ENCODE measurements around the gene FCHO2.
A peak's percentile ranks its signal among the peaks of the same experiment; 100 is the strongest.

FCHO2 gene

DNA sequence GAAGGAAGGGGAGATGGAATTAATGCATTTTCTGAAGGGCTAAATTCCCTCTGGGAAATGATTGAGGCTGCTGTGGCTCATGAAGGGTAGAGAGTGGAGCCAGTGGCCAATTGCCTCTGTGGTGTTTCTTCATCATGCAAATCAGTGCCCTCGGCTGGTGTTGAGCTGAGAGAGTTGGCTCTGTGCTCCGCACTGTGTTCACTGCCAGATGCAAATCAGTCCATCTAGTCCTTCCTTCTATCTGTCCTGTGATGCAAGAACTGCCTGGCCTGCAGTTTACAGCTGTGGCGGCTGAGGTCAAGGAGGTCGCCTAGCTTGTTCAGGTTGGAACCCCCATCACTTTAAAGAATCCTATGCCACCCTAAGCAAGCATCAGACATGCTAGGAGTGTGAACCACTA, 170.5 kb downstream of the FCHO2 start:
- H3K36me3 ChIP-seq (ENCODE audit: insufficient read depth, low read length), result peaks cover 4% of the 10 kb centered on the region; the same call in 1 of the 2 replicates
- no peak overlapping the region for H3K27ac ChIP-seq
- no peak for DNase-seq (ENCODE audit: low read depth, low spot score)
- no peak overlapping the region for H3K4me3 ChIP-seq
- no peaks in the 10 kb centered on the region for H3K9me3 ChIP-seq (ENCODE audit: low read depth, low read length)
- no peak overlapping the region for H3K9ac ChIP-seq (ENCODE audit: insufficient read length)
- no peak for TF ChIP-seq FOXP2 (optimal IDR thresholded peaks at IDR 0.05; ENCODE audit: control extremely low read depth, extremely low read length, insufficient read depth)
- TF ChIP-seq POLR2AphosphoS5 (IDR thresholded peaks at IDR 0.05; ENCODE audit: borderline replicate concordance, low read depth, low read length), result no peak
- TF ChIP-seq EZH2 (IDR thresholded peaks at IDR 0.05), result no peak

DNA sequence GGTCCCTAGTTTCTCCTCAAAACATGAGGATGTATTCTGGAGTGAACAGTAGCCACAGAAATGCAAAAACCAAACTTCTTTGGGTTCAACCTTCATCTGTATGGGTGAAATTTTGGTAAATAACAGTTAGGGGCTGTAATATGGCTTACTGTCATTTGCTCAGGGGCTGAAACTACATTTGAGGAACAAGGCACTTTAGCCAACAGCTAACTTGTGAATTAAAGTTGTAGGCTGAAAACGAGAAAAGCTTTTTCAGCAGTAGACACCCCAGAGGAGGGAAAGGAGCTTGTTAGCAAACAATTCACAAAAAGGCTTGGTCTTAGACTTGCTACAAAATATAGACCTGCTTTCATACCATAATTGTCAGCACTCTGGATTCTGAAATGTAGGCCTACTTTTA, 171.1 kb downstream of the FCHO2 start:
- TF ChIP-seq FOXP2 (optimal IDR thresholded peaks at IDR 0.05; ENCODE audit: control extremely low read depth, extremely low read length, insufficient read depth), result no peak
- no peak for TF ChIP-seq POLR2AphosphoS5 (IDR thresholded peaks at IDR 0.05; ENCODE audit: borderline replicate concordance, low read depth, low read length)
- no peak for TF ChIP-seq EZH2 (IDR thresholded peaks at IDR 0.05)
- H3K27ac ChIP-seq, result 0 out of 2 replicates have a peak overlapping the region, but pooled peaks have one; percentile 9
- H3K9ac ChIP-seq (ENCODE audit: insufficient read length), result no peak overlapping the region
- H3K4me3 ChIP-seq, result no peak overlapping the region
- peaks cover 4% of the 10 kb centered on the region; the same call in 1 of the 2 replicates for H3K36me3 ChIP-seq (ENCODE audit: insufficient read depth, low read length)
- no peak for DNase-seq (ENCODE audit: low read depth, low spot score)
- H3K9me3 ChIP-seq (ENCODE audit: low read depth, low read length), result no peaks in the 10 kb centered on the region

DNA sequence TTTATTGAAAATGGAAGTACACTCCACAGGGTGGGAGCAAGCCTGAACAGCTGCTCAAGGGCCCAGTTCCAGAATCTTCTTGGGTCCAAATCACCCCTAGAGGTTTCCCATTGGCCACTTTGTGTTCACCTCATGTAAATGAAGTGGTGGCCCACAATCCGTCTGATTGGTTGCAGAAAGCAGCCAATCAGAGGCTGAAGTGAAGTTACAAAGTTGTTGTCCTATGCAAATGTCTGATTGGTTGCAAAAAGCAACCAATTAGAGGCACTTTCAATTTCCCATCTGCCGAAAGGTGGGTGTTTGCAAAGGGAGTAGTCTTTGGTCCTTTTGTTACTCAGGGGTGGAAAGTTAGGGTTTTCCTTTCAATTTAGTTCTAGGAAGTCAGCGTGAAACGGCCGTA, 173.3 kb downstream of the FCHO2 start:
- H3K9ac ChIP-seq (ENCODE audit: insufficient read length), result no peak overlapping the region

DNA sequence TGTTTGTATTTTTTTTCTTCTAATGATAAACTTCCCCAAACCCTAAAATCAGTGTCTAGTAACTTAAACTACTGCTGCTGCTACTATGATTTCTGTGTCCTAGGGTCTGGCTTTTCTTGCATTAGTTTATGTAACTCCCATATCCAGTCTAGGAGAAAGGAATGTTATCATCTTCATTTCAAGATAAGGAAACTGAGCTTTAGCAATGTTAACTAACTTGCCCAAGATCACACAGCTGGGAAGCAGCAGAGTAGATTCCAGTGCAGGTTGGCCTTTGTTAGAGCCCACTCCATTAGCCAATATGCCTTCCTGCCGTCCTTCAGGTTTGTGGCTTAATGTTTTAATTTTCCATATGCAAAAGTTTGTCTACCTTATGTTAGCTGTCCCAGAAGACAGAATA, 175.0 kb downstream of the FCHO2 start:
- Histone ChIP-seq H3K36me3 (ENCODE audit: insufficient read depth, low read length) (no peaks in the 10 kb centered on the region), H3K9me3 (ENCODE audit: low read depth, low read length) (no peaks in the 10 kb centered on the region), H3K4me3 (no peak overlapping the region), H3K9ac (ENCODE audit: insufficient read length) (no peak overlapping the region), H3K27ac (no peak overlapping the region)
- TF ChIP-seq FOXP2 (optimal IDR thresholded peaks at IDR 0.05; ENCODE audit: control extremely low read depth, extremely low read length, insufficient read depth) (no peak), EZH2 (IDR thresholded peaks at IDR 0.05) (no peak), POLR2AphosphoS5 (IDR thresholded peaks at IDR 0.05; ENCODE audit: borderline replicate concordance, low read depth, low read length) (no peak)
- no peak for DNase-seq (ENCODE audit: low read depth, low spot score)

More for the DNA sequence above, 173.3 kb downstream of the FCHO2 start:
- no peaks in the 10 kb centered on the region for H3K9me3 ChIP-seq (ENCODE audit: low read depth, low read length)
- no peak for TF ChIP-seq POLR2AphosphoS5 (IDR thresholded peaks at IDR 0.05; ENCODE audit: borderline replicate concordance, low read depth, low read length)
- TF ChIP-seq FOXP2 (optimal IDR thresholded peaks at IDR 0.05; ENCODE audit: control extremely low read depth, extremely low read length, insufficient read depth), result no peak
- no peak for TF ChIP-seq EZH2 (IDR thresholded peaks at IDR 0.05)
- no peak overlapping the region for H3K4me3 ChIP-seq
- DNase-seq (ENCODE audit: low read depth, low spot score), result no peak
- no peaks in the 10 kb centered on the region for H3K36me3 ChIP-seq (ENCODE audit: insufficient read depth, low read length)
- no peak overlapping the region for H3K27ac ChIP-seq

DNA sequence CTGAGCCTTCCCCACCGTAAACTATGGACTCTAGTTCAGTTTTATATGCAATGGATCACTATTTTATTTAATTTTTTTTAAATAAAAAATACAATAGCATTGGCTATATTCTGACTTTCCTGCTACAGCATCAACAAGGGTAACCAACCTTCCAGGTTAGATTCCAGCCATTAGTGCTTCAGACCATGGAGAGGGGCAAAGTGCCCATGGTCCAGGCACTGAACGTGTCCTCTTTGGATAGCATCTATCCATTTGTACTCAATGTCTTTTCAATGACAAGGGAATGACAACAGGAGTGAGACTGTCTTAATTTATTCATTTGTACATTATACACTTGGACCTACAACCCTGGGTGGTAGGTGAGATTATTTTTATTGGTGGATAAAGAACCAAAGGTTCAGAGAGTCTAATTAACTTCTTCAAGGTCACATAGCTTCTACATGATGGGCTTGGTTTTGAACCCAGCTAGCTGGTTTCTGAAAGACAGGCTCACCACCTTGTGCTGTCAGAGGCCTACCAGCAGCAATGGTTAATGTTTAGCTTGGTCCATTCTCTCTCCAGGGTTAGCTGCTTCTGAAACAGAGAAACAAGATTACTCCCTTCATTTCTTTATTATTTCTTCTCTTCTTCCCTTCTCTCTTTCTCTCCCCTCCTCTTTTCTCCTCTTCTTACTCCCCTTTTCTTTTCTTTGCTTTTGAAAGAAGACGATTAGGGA, 176.0 kb downstream of the FCHO2 start:
- DNase-seq (ENCODE audit: low read depth, low spot score), result no peak
- TF ChIP-seq POLR2AphosphoS5 (IDR thresholded peaks at IDR 0.05; ENCODE audit: borderline replicate concordance, low read depth, low read length), result no peak
- TF ChIP-seq EZH2 (IDR thresholded peaks at IDR 0.05), result no peak
- TF ChIP-seq FOXP2 (optimal IDR thresholded peaks at IDR 0.05; ENCODE audit: control extremely low read depth, extremely low read length, insufficient read depth), result no peak
- Histone ChIP-seq H3K36me3 (ENCODE audit: insufficient read depth, low read length) (no peaks in the 10 kb centered on the region), H3K9me3 (ENCODE audit: low read depth, low read length) (no peaks in the 10 kb centered on the region), H3K27ac (no peak overlapping the region), H3K4me3 (no peak overlapping the region), H3K9ac (ENCODE audit: insufficient read length) (no peak overlapping the region)

DNA sequence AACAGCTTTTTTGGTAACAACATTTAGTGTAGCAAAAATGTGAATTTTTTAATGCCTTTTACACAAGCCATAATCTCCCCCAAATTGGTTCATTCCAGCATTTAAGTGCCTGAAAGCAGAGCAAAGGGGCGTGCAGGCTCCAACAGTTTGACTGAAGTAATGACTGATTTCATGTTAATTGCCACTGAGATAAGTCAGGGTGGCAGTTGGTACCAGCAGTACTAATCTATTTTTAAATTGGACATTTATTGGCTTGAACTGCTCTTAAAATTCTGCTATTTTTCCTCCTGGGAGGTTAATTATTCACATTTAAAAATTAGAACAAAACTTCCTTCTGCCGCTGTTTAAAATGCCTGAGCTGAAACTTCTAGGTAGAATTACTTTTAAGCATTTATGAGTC, 176.9 kb downstream of the FCHO2 start:
- TF ChIP-seq EZH2 (IDR thresholded peaks at IDR 0.05) (no peak), FOXP2 (optimal IDR thresholded peaks at IDR 0.05; ENCODE audit: control extremely low read depth, extremely low read length, insufficient read depth) (no peak), POLR2AphosphoS5 (IDR thresholded peaks at IDR 0.05; ENCODE audit: borderline replicate concordance, low read depth, low read length) (no peak)
- no peak overlapping the region for H3K4me3 ChIP-seq
- DNase-seq (ENCODE audit: low read depth, low spot score), result no peak
- no peaks in the 10 kb centered on the region for H3K36me3 ChIP-seq (ENCODE audit: insufficient read depth, low read length)
- no peak overlapping the region for H3K27ac ChIP-seq
- no peak overlapping the region for H3K9ac ChIP-seq (ENCODE audit: insufficient read length)
- H3K9me3 ChIP-seq (ENCODE audit: low read depth, low read length), result no peaks in the 10 kb centered on the region

DNA sequence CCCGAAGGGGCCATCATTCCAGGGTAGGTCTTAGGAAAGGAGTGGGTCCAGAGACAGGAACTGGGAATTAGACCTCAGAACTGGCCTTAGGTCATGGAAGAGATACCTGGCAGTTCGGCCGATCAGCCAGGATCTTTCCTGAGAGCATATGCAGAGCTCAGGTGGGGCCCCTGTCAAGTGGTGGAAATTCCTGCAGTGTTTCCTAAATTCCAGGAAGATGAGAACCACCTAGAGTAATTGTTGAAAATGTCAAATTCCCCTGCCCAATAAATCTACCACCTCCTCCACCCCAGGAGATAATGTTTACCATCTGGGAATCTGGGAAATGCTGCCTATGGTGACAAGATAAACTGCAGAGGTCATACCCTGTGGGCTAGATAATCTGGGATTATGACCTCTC, 179.2 kb downstream of the FCHO2 start:
- no peak for TF ChIP-seq POLR2AphosphoS5 (IDR thresholded peaks at IDR 0.05; ENCODE audit: borderline replicate concordance, low read depth, low read length)
- TF ChIP-seq FOXP2 (optimal IDR thresholded peaks at IDR 0.05; ENCODE audit: control extremely low read depth, extremely low read length, insufficient read depth), result no peak
- no peak for TF ChIP-seq EZH2 (IDR thresholded peaks at IDR 0.05)
- Histone ChIP-seq H3K4me3 (no peak overlapping the region), H3K9ac (ENCODE audit: insufficient read length) (no peak overlapping the region), H3K9me3 (ENCODE audit: low read depth, low read length) (no peaks in the 10 kb centered on the region), H3K27ac (no peak overlapping the region), H3K36me3 (ENCODE audit: insufficient read depth, low read length) (no peaks in the 10 kb centered on the region)
- no peak for DNase-seq (ENCODE audit: low read depth, low spot score)

DNA sequence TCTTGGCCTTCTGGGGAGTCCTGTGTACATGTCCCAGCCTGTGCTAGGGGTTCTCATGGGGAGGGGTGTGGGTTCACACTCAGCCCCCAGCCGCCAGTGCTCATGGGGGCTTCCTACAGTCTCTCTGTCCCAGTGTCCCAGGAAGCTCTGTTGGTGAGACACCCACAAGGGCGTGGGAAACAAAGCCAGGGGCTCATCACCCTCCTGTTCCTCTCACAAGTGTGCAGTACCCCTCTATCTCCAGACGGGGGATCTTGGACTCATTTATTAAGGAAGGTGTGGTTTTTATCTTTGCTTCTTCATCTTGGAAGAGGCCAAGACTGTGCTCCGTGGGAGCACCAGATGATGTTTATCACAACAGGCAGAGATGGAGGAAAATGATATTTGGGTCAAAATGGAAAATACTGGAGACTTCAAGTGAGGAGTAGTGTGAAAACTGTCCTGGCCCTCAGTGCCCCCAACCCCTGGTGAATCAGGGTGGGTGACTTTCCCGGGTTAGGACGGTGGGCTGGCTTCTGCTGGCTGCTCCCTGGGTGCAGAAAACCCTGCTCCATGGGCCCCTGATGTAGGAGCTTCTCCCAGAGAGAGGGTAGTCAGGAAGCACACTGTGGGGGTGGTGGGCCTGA, 179.7 kb downstream of the FCHO2 start:
- DNase-seq (ENCODE audit: low read depth, low spot score), result no peak
- Histone ChIP-seq H3K9me3 (ENCODE audit: low read depth, low read length) (no peaks in the 10 kb centered on the region), H3K36me3 (ENCODE audit: insufficient read depth, low read length) (no peaks in the 10 kb centered on the region), H3K27ac (no peak overlapping the region), H3K4me3 (no peak overlapping the region), H3K9ac (ENCODE audit: insufficient read length) (no peak overlapping the region)
- TF ChIP-seq EZH2 (IDR thresholded peaks at IDR 0.05), result no peak
- TF ChIP-seq FOXP2 (optimal IDR thresholded peaks at IDR 0.05; ENCODE audit: control extremely low read depth, extremely low read length, insufficient read depth), result no peak
- no peak for TF ChIP-seq POLR2AphosphoS5 (IDR thresholded peaks at IDR 0.05; ENCODE audit: borderline replicate concordance, low read depth, low read length)
